ENCODE data around the gene SLC11A2. TPM values are rescaled to one million over a fixed set of nuclear protein-coding genes. Genes with fewer than 3 reads are reported as not detected.

The SLC11A2 gene
- total RNA-seq, 1 donor from 2014 or later, result 42.6 TPM

- H3K36me3 Mint-ChIP-seq (ENCODE audit: unreplicated experiment), result peaks cover 35% of the 10 kb centered on the region
- H3K4me3 Mint-ChIP-seq (ENCODE audit: unreplicated experiment), result no peak overlapping the region
- no peak for DNase-seq (ENCODE audit: extremely low spot score, unreplicated experiment)
- H3K27ac Mint-ChIP-seq (ENCODE audit: unreplicated experiment), result no peak overlapping the region
- H3K27me3 Mint-ChIP-seq (ENCODE audit: unreplicated experiment), result no peaks in the 10 kb centered on the region
- no peak for TF ChIP-seq CTCF (IDR thresholded peaks at IDR 0.05)
- H3K9me3 Mint-ChIP-seq (ENCODE audit: unreplicated experiment), result no peaks in the 10 kb centered on the region
- H3K4me1 Mint-ChIP-seq (ENCODE audit: unreplicated experiment), result peaks cover 3% of the 10 kb centered on the region
These were observed 27.1 kb downstream of the SLC11A2 start for GRCh38 chr12:50999093-50999492.

- DNase-seq (ENCODE audit: extremely low spot score, unreplicated experiment), result no peak
- Mint-ChIP-seq H3K36me3 (ENCODE audit: unreplicated experiment) (peaks cover 51% of the 10 kb centered on the region), H3K4me1 (ENCODE audit: unreplicated experiment) (no peaks in the 10 kb centered on the region), H3K4me3 (ENCODE audit: unreplicated experiment) (no peak overlapping the region), H3K27me3 (ENCODE audit: unreplicated experiment) (no peaks in the 10 kb centered on the region), H3K27ac (ENCODE audit: unreplicated experiment) (no peak overlapping the region), H3K9me3 (ENCODE audit: unreplicated experiment) (no peaks in the 10 kb centered on the region)
- TF ChIP-seq CTCF (IDR thresholded peaks at IDR 0.05), result no peak
These were observed 33.4 kb downstream of the SLC11A2 start for GRCh38 chr12:50992819-50993218.

DNA sequence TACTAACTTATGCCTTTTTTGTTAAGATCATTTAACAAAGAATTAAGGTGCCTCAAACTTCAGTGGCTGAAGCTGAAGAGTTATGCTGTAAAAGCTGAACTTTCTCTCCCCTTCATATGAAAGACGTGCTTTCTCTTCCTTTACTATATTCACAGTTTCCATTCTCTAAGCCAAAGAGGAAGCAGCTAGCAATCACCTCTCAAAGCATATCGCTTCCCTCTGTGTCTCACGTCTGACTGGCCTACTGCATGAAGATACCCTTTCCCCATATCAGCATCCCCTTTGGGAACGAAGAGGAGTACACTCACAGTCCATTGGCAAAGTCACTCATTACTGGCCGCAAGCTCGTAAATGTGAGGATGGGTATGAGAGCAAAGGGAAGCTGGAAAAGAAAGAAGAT lies 34.9 kb downstream of the SLC11A2 start:
- H3K4me3 Mint-ChIP-seq (ENCODE audit: unreplicated experiment), result no peak overlapping the region
- TF ChIP-seq CTCF (IDR thresholded peaks at IDR 0.05), result no peak
- H3K36me3 Mint-ChIP-seq (ENCODE audit: unreplicated experiment), result peaks cover 43% of the 10 kb centered on the region
- DNase-seq (ENCODE audit: extremely low spot score, unreplicated experiment), result no peak
- H3K27me3 Mint-ChIP-seq (ENCODE audit: unreplicated experiment), result no peaks in the 10 kb centered on the region
- H3K9me3 Mint-ChIP-seq (ENCODE audit: unreplicated experiment), result no peaks in the 10 kb centered on the region
- H3K4me1 Mint-ChIP-seq (ENCODE audit: unreplicated experiment), result peaks cover 7% of the 10 kb centered on the region
- no peak overlapping the region for H3K27ac Mint-ChIP-seq (ENCODE audit: unreplicated experiment)

DNA sequence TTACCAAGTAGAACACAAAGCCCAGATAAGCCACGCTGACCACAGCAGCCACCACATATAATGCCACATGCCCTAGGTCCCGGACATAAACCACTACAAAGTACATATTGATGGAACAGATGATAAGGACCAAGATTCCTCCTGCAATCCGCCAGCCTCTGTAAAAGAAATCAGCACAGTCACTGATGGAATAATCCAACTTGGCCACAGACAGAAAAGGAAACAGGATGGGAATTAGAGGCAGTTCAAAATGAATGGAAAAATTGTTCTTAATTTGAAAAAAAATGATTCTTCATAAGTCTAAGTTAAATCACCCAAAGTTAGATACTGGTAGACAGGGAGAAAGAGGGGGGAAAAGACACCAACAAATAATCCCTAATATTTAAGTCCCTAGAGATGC lies 35.4 kb downstream of the SLC11A2 start:
- no peak for TF ChIP-seq CTCF (IDR thresholded peaks at IDR 0.05)
- Mint-ChIP-seq H3K27me3 (ENCODE audit: unreplicated experiment) (no peaks in the 10 kb centered on the region), H3K27ac (ENCODE audit: unreplicated experiment) (no peak overlapping the region), H3K36me3 (ENCODE audit: unreplicated experiment) (peaks cover 43% of the 10 kb centered on the region), H3K4me1 (ENCODE audit: unreplicated experiment) (peaks cover 10% of the 10 kb centered on the region), H3K9me3 (ENCODE audit: unreplicated experiment) (no peaks in the 10 kb centered on the region), H3K4me3 (ENCODE audit: unreplicated experiment) (no peak overlapping the region)
- DNase-seq (ENCODE audit: extremely low spot score, unreplicated experiment), result no peak

DNA sequence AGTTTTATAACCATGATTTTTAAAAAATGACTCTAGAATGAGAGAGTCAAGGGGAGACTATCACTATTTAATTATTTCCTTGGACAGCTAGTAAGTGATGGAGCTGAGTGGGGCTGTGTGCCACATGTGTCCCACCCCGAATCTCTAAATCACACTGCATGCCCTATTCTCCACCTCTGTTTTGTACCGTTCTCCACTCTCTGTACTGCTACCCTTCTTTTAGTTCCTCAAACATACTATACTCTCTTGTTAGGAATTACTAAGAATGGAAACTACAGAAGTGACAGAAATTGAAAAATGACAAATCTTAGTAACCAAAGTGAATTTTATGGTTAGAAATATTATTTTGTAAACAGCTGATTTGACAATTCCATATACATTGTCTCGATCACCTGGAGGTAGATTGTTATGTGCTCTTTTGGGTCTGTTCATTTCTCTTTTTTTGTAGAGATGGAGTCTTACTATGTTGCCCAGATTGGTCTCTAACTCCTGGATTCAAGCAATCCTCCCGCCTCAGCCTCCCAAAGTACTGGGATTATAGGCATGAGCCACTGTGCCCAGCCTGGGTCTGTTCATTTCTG lies 35.9 kb downstream of the SLC11A2 start:
- H3K9me3 Mint-ChIP-seq (ENCODE audit: unreplicated experiment), result no peaks in the 10 kb centered on the region
- TF ChIP-seq CTCF (IDR thresholded peaks at IDR 0.05), result no peak
- no peak overlapping the region for H3K27ac Mint-ChIP-seq (ENCODE audit: unreplicated experiment)
- H3K4me3 Mint-ChIP-seq (ENCODE audit: unreplicated experiment), result no peak overlapping the region
- peaks cover 16% of the 10 kb centered on the region for H3K4me1 Mint-ChIP-seq (ENCODE audit: unreplicated experiment)
- no peak for DNase-seq (ENCODE audit: extremely low spot score, unreplicated experiment)
- no peaks in the 10 kb centered on the region for H3K27me3 Mint-ChIP-seq (ENCODE audit: unreplicated experiment)
- H3K36me3 Mint-ChIP-seq (ENCODE audit: unreplicated experiment), result peaks cover 38% of the 10 kb centered on the region

Measured in osteocyte (in vitro differentiated cells).